ENCODE data around the gene SDCBP2.

- TF ChIP-seq CTCF (IDR thresholded peaks at IDR 0.05) (no peak), EP300 (IDR thresholded peaks at IDR 0.05; ENCODE audit: low read depth) (no peak), POLR2A (IDR thresholded peaks at IDR 0.05) (no peak), POLR2AphosphoS5 (IDR thresholded peaks at IDR 0.05) (no peak)
These were observed 9.9 kb upstream of the SDCBP2 start for GRCh38 chr20:1338801-1339200.
